Gastroesophageal sphincter (tissue), 4 donors: ENCODE data around the gene SSBP2. TPM values are rescaled to one million over a fixed set of nuclear protein-coding genes. Genes with fewer than 3 reads are reported as not detected.

Experiments
- ATAC-seq: fragments of 150-250 bp; one replicate; pipeline ENCODE4 v1.9.1; 2016; ENCODE audit warnings: mild to moderate bottlenecking, moderate library complexity
- H3K27ac ChIP-seq, 4 donors: fragments of 200-600 bp; sonication (generic) in 3 of 4; 1 replicate in 3 of 4; 2 replicates in 1 of 4; pipeline ENCODE4 v1.5.1; 2016 to 2019
- H3K27me3 ChIP-seq: fragments of 200-600 bp; sonication (generic); one replicate; pipeline ENCODE4 v1.5.1; 2019
- H3K36me3 ChIP-seq, 2 donors: fragments of 200-600 bp; sonication (generic); one replicate each; pipeline ENCODE4 v1.5.1; 2019; ENCODE audit warnings: control low read depth in 1 of 2
- H3K4me1 ChIP-seq, 3 donors: fragments of 200-600 bp; sonication (generic); 1 replicate in 2 of 3; 2 replicates in 1 of 3; pipeline ENCODE4 v1.5.1; 2016 to 2019; ENCODE audit warnings: control low read depth in 2 of 3
- H3K4me3 ChIP-seq, 2 donors: fragments of 200-600 bp; sonication (generic); one replicate each; pipeline ENCODE4 v1.5.1; 2019; ENCODE audit warnings: mild to moderate bottlenecking in 1 of 2, moderate library complexity in 1 of 2
- H3K9me3 ChIP-seq, 3 donors: fragments of 200-600 bp; sonication (generic); one replicate each; pipeline ENCODE4 v1.5.1; 2017 to 2019; ENCODE audit warnings: control low read depth in 2 of 3
- CTCF ChIP-seq, 4 experiments: fragments of 200-600 bp in 2 of 4; fragments of 450-650 bp in 2 of 4; sonication (generic) in 1 of 4; IDR thresholded peaks; one replicate each; pipeline ENCODE4 v1.5.1; 2017 to 2019; ENCODE audit warnings: antibody characterized with exemption in 4 of 4, mild to moderate bottlenecking in 2 of 4, moderate library complexity in 2 of 4
- EP300 ChIP-seq: sonication (generic); formaldehyde crosslinking; IDR thresholded peaks from one replicate; pipeline ENCODE4 v1.6.1; 2017; ENCODE audit warnings: antibody characterized with exemption, mild to moderate bottlenecking
- POLR2A ChIP-seq, 2 donors: fragments of 450-650 bp; IDR thresholded peaks; one replicate each; pipeline ENCODE4 v1.6.1; 2017; ENCODE audit warnings: antibody characterized with exemption in 2 of 2, mild to moderate bottlenecking in 2 of 2, moderate library complexity in 1 of 2
- POLR2AphosphoS5 ChIP-seq: sonication (generic); formaldehyde crosslinking; IDR thresholded peaks from one replicate; pipeline ENCODE4 v1.6.1; 2017; ENCODE audit warnings: antibody characterized with exemption
- WGBS, 2 donors: methylation state at CpG; one replicate each; pipeline ENCODE4 v1.1.5; 2018; ENCODE audit warnings: low coverage in 1 of 2; 5-methylcytosine and 5-hydroxymethylcytosine counted together
- total RNA-seq, 4 donors: library from RNA; depleted of rRNA; stranded (reverse); fragments of >200 nt; gene quantifications; one replicate each; pipeline ENCODE4 v1.1.0, GENCODE V29; 2016

SSBP2 gene
- total RNA-seq, 4 donors from 2014 or later: 61.3 to 138 (median 79.5) TPM

- Histone ChIP-seq H3K27ac (no peak overlapping the region), H3K36me3 (no peaks in the 10 kb centered on the region), H3K4me1 (peaks cover 7 to 23% (median 14%) of the 10 kb centered on the region in 3 donors), H3K27me3 (no peaks in the 10 kb centered on the region), H3K4me3 (no peak overlapping the region), H3K9me3 (no peaks in the 10 kb centered on the region)
- no peak for ATAC-seq
- WGBS, 2 donors: 50 to 61% methylated on average over 6 of the region's 6 CpGs
- TF ChIP-seq POLR2A (IDR thresholded peaks at IDR 0.05): no peak
- no peak for TF ChIP-seq EP300
- TF ChIP-seq CTCF (IDR thresholded peaks at IDR 0.05): no peak
- no peak for TF ChIP-seq POLR2AphosphoS5
Observed at GRCh38 chr5:81759632-81760005, 8.7 kb upstream of the SSBP2 start.

GRCh38 chr5:81757404-81757803 is 6.5 kb upstream of the SSBP2 start:
- Histone ChIP-seq H3K27me3 (no peaks in the 10 kb centered on the region), H3K4me3 (no peak overlapping the region), H3K27ac (peak overlapping the region in 1 of 4 donors; percentile 80), H3K9me3 (no peaks in the 10 kb centered on the region), H3K36me3 (no peaks in the 10 kb centered on the region), H3K4me1 (peaks cover 9 to 45% (median 14%) of the 10 kb centered on the region in 3 donors)
- 83 to 91% methylated on average over 1 of the region's 1 CpG for WGBS, 2 donors
- TF ChIP-seq POLR2A (IDR thresholded peaks at IDR 0.05) (no peak), EP300 (no peak), CTCF (IDR thresholded peaks at IDR 0.05) (no peak), POLR2AphosphoS5 (no peak)
- no peak for ATAC-seq

GRCh38 chr5:81756016-81756415 is 5.1 kb upstream of the SSBP2 start:
- Histone ChIP-seq H3K27ac (peak overlapping the region; percentile 75 to 99 (median 83)), H3K4me1 (peaks cover 14 to 54% (median 16%) of the 10 kb centered on the region in 3 donors), H3K4me3 (no peak overlapping the region), H3K27me3 (no peaks in the 10 kb centered on the region), H3K9me3 (no peaks in the 10 kb centered on the region), H3K36me3 (no peaks in the 10 kb centered on the region)
- no peak for ATAC-seq
- TF ChIP-seq CTCF (IDR thresholded peaks at IDR 0.05) (no peak), POLR2A (IDR thresholded peaks at IDR 0.05) (no peak), POLR2AphosphoS5 (no peak), EP300 (no peak)

GRCh38 chr5:81755320-81755719 is 4.4 kb upstream of the SSBP2 start:
- H3K27ac ChIP-seq: peak overlapping the region; percentile 75 to 99 (median 83)
- ATAC-seq: peak; percentile 44

GRCh38 chr5:81754621-81755020 is 3.7 kb upstream of the SSBP2 start:
- Histone ChIP-seq H3K4me1 (peaks cover 14 to 54% (median 16%) of the 10 kb centered on the region in 3 donors), H3K27ac (peak overlapping the region; percentile 43 to 99 (median 78)), H3K36me3 (no peaks in the 10 kb centered on the region), H3K4me3 (no peak overlapping the region), H3K27me3 (no peaks in the 10 kb centered on the region), H3K9me3 (no peaks in the 10 kb centered on the region)
- ATAC-seq: no peak
- no peak for TF ChIP-seq POLR2A (IDR thresholded peaks at IDR 0.05)
- no peak for TF ChIP-seq POLR2AphosphoS5
- TF ChIP-seq CTCF (IDR thresholded peaks at IDR 0.05): no peak
- no peak for TF ChIP-seq EP300
- 54 to 88% methylated on average over 2 of the region's 2 CpGs for WGBS, 2 donors

More at GRCh38 chr5:81755320-81755719, 4.4 kb upstream of the SSBP2 start:
- 0 to 16% methylated on average over 2 of the region's 2 CpGs for WGBS, 2 donors
- no peaks in the 10 kb centered on the region for H3K36me3 ChIP-seq
- H3K9me3 ChIP-seq: no peaks in the 10 kb centered on the region
- H3K27me3 ChIP-seq: no peaks in the 10 kb centered on the region
- TF ChIP-seq POLR2A (IDR thresholded peaks at IDR 0.05): no peak
- peak; percentile 96 for TF ChIP-seq POLR2AphosphoS5
- no peak overlapping the region for H3K4me3 ChIP-seq
- peaks cover 14 to 54% (median 16%) of the 10 kb centered on the region in 3 donors for H3K4me1 ChIP-seq
